Activated CD8-positive, alpha-beta T cell treated with anti-CD3 and anti-CD28 coated beads, Interleukin-2, amount 10 ng/mL, durations not matched to agents 7 days and 5 days (primary cell): ENCODE results near the gene RPRD1B. TPM values are rescaled to one million over a fixed set of nuclear protein-coding genes. Genes with fewer than 3 reads are reported as not detected.
A peak's percentile ranks its signal among the peaks of the same experiment; 100 is the strongest.

Source experiments
- ATAC-seq: fragments of 150-1000 bp; cut with Tn5 transposase; one replicate; pipeline ENCODE4 v1.10.0; 2021; ENCODE audit warnings: moderate library complexity
- CTCF ChIA-PET: fragments of 350-600 bp; sonication (Branson Sonifier 250); formaldehyde crosslinking; loops from one replicate; lab custom pipeline; 2021; ENCODE audit warnings: antibody characterized with exemption; lab: Charles Lee
- POLR2A ChIA-PET: fragments of 350-600 bp; sonication (Branson Sonifier 250); formaldehyde crosslinking; loops from one replicate; lab custom pipeline; 2021; ENCODE audit warnings: antibody characterized with exemption; lab: Charles Lee
- DNase-seq: peaks from one replicate; pipeline ENCODE4 v3.0.0-alpha.2; 2020
- H3K27ac Mint-ChIP-seq: one replicate; pipeline ENCODE4 v1.8.0; 2021; ENCODE audit warnings: mild to moderate bottlenecking, mixed read lengths
- H3K27me3 Mint-ChIP-seq: one replicate; pipeline ENCODE4 v1.8.0; 2021; ENCODE audit warnings: low read depth, mixed read lengths
- H3K36me3 Mint-ChIP-seq: one replicate; pipeline ENCODE4 v1.8.0; 2021; ENCODE audit warnings: low read depth, mixed read lengths
- H3K4me1 Mint-ChIP-seq: one replicate; pipeline ENCODE4 v1.8.0; 2021; ENCODE audit warnings: low read depth, mixed read lengths
- H3K4me3 Mint-ChIP-seq: one replicate; pipeline ENCODE4 v1.8.0; 2021; ENCODE audit warnings: mild to moderate bottlenecking, mixed read lengths
- H3K9me3 Mint-ChIP-seq: one replicate; pipeline ENCODE4 v1.8.0; 2022; ENCODE audit warnings: mixed read lengths; ENCODE audit not compliant: insufficient read depth
- total RNA-seq, 2 experiments: library from RNA; stranded (reverse); gene quantifications; one replicate each; pipeline ENCODE4 v1.2.3, GENCODE V29; 2021

Gene RPRD1B
- total RNA-seq, 2 experiments from 2014 or later: 32.4 to 34.3 TPM

GRCh38 chr20:38021087-38021772, 12.3 kb upstream of the RPRD1B start:
- DNase-seq (no peak), ATAC-seq (no peak)
- H3K4me1 Mint-ChIP-seq: no peaks in the 10 kb centered on the region
- ChIA-PET CTCF (interaction anchor here (1.4 kb wide), 1 partner anchor 200 kb away, joined by 5 read pairs; no protein-coding TSS in a partner anchor), POLR2A (no interaction called here)
- peaks cover 12% of the 10 kb centered on the region for H3K9me3 Mint-ChIP-seq
- H3K27me3 Mint-ChIP-seq: no peaks in the 10 kb centered on the region
- H3K27ac Mint-ChIP-seq: no peak overlapping the region
- H3K36me3 Mint-ChIP-seq: peaks cover 43% of the 10 kb centered on the region
- no peak overlapping the region for H3K4me3 Mint-ChIP-seq

- Mint-ChIP-seq H3K27me3 (no peaks in the 10 kb centered on the region), H3K4me1 (peaks cover 6% of the 10 kb centered on the region), H3K36me3 (peaks cover 31% of the 10 kb centered on the region), H3K9me3 (peaks cover under 1% of the 10 kb centered on the region), H3K4me3 (no peak overlapping the region), H3K27ac (no peak overlapping the region)
- peak; percentile 17 for DNase-seq
- CTCF ChIA-PET: no interaction called here
- POLR2A ChIA-PET: interaction anchor here (0.7 kb wide), 1 partner anchor 10 kb away, joined by 3 read pairs; the partner anchor contains the start of gene TTI1
- ATAC-seq: no peak
Measured at GRCh38 chr20:38023181-38024001, 10.2 kb upstream of the RPRD1B start.

GRCh38 chr20:38024496-38024895, 9.1 kb upstream of the RPRD1B start:
- Mint-ChIP-seq H3K4me3 (no peak overlapping the region), H3K27me3 (no peaks in the 10 kb centered on the region), H3K9me3 (no peaks in the 10 kb centered on the region), H3K36me3 (peaks cover 27% of the 10 kb centered on the region), H3K4me1 (peaks cover 17% of the 10 kb centered on the region), H3K27ac (no peak overlapping the region)
- ChIA-PET CTCF (no interaction called here), POLR2A (no interaction called here)
- DNase-seq: no peak
- no peak for ATAC-seq

- ChIA-PET POLR2A (interaction anchor here (0.6 kb wide), 1 partner anchor 1188 kb away, joined by 3 read pairs; no protein-coding TSS in a partner anchor), CTCF (no interaction called here)
- no peak overlapping the region for H3K27ac Mint-ChIP-seq
Measured at GRCh38 chr20:38029453-38029852, 4.1 kb upstream of the RPRD1B start.

GRCh38 chr20:38031957-38032356, 1.6 kb upstream of the RPRD1B start:
- H3K27ac Mint-ChIP-seq: peak overlapping the region; percentile 99
- no peaks in the 10 kb centered on the region for H3K27me3 Mint-ChIP-seq
- H3K4me1 Mint-ChIP-seq: peaks cover 61% of the 10 kb centered on the region
- no peak for ATAC-seq
- ChIA-PET POLR2A (interaction anchor here (1.0 kb wide), 1 partner anchor 10 kb away, joined by 4 read pairs; no protein-coding TSS in a partner anchor), CTCF (interaction anchor here (2.4 kb wide), 1 partner anchor 26 kb away, joined by 12 read pairs; no protein-coding TSS in a partner anchor)
- no peaks in the 10 kb centered on the region for H3K9me3 Mint-ChIP-seq
- no peak for DNase-seq
- H3K36me3 Mint-ChIP-seq: peaks cover 50% of the 10 kb centered on the region
- H3K4me3 Mint-ChIP-seq: peak overlapping the region; percentile 93

More at GRCh38 chr20:38029453-38029852, 4.1 kb upstream of the RPRD1B start:
- DNase-seq (no peak), ATAC-seq (no peak)
- Mint-ChIP-seq H3K27me3 (no peaks in the 10 kb centered on the region), H3K9me3 (no peaks in the 10 kb centered on the region), H3K36me3 (peaks cover 41% of the 10 kb centered on the region), H3K4me1 (peaks cover 43% of the 10 kb centered on the region), H3K4me3 (no peak overlapping the region)

GRCh38 chr20:38032585-38033329, 789 bp upstream of the RPRD1B start:
- Mint-ChIP-seq H3K27me3 (no peaks in the 10 kb centered on the region), H3K36me3 (peaks cover 55% of the 10 kb centered on the region), H3K27ac (peak overlapping the region; percentile 99), H3K9me3 (no peaks in the 10 kb centered on the region), H3K4me1 (peaks cover 69% of the 10 kb centered on the region), H3K4me3 (peak overlapping the region; percentile 93)
- DNase-seq (no peak), ATAC-seq (peak; percentile 68)
- ChIA-PET CTCF (interaction anchor here (0.6 to 2.4 kb wide), 5 partner anchors 25 to 43 kb away, joined by 3 to 12 read pairs (median 8); no protein-coding TSS in a partner anchor), POLR2A (interaction anchor here (0.7 to 1.8 kb wide), 13 partner anchors 9 to 402 kb away, joined by 3 to 10 read pairs (median 3); partner anchors contain the start of gene SNHG17)

- no peak for ATAC-seq
- POLR2A ChIA-PET: interaction anchor here (0.9 to 1.8 kb wide), 11 partner anchors 9 to 36 kb away, joined by 3 to 10 read pairs (median 4); no protein-coding TSS in a partner anchor
Measured at GRCh38 chr20:38034108-38034649, 633 bp downstream of the RPRD1B start.

GRCh38 chr20:38034961-38035360, 1.4 kb downstream of the RPRD1B start:
- peak overlapping the region; percentile 93 for H3K4me3 Mint-ChIP-seq
- H3K9me3 Mint-ChIP-seq: no peaks in the 10 kb centered on the region
- H3K4me1 Mint-ChIP-seq: peaks cover 56% of the 10 kb centered on the region
- H3K36me3 Mint-ChIP-seq: peaks cover 42% of the 10 kb centered on the region
- H3K27ac Mint-ChIP-seq: peak overlapping the region; percentile 99
- DNase-seq (no peak), ATAC-seq (no peak)
- POLR2A ChIA-PET: no interaction called here
- H3K27me3 Mint-ChIP-seq: no peaks in the 10 kb centered on the region
- CTCF ChIA-PET: interaction anchor here (1.5 kb wide), 1 partner anchor 9 kb away, joined by 3 read pairs; no protein-coding TSS in a partner anchor

More at GRCh38 chr20:38034108-38034649, 633 bp downstream of the RPRD1B start:
- no peaks in the 10 kb centered on the region for H3K27me3 Mint-ChIP-seq
- no peak for DNase-seq
- H3K4me1 Mint-ChIP-seq: peaks cover 59% of the 10 kb centered on the region
- H3K36me3 Mint-ChIP-seq: peaks cover 47% of the 10 kb centered on the region
- no peaks in the 10 kb centered on the region for H3K9me3 Mint-ChIP-seq
- H3K27ac Mint-ChIP-seq: peak overlapping the region; percentile 99
- H3K4me3 Mint-ChIP-seq: peak overlapping the region; percentile 93
- CTCF ChIA-PET: interaction anchor here (1.5 to 2.4 kb wide), 3 partner anchors 10 to 39 kb away, joined by 3 to 12 read pairs (median 9); no protein-coding TSS in a partner anchor

- peaks cover 51% of the 10 kb centered on the region for H3K4me1 Mint-ChIP-seq
- H3K4me3 Mint-ChIP-seq: no peak overlapping the region
- no peak for DNase-seq
- no peak for ATAC-seq
- H3K27me3 Mint-ChIP-seq: no peaks in the 10 kb centered on the region
- CTCF ChIA-PET: interaction anchor here (1.0 to 1.6 kb wide), 5 partner anchors 16 to 185 kb away, joined by 3 to 4 read pairs (median 3); no protein-coding TSS in a partner anchor
- H3K27ac Mint-ChIP-seq: no peak overlapping the region
- POLR2A ChIA-PET: no interaction called here
- H3K36me3 Mint-ChIP-seq: peaks cover 44% of the 10 kb centered on the region
- H3K9me3 Mint-ChIP-seq: no peaks in the 10 kb centered on the region
Measured at GRCh38 chr20:38036366-38036765, 2.8 kb downstream of the RPRD1B start.

- no peak overlapping the region for H3K27ac Mint-ChIP-seq
- H3K36me3 Mint-ChIP-seq: peaks cover 53% of the 10 kb centered on the region
- no peak overlapping the region for H3K4me3 Mint-ChIP-seq
- POLR2A ChIA-PET: no interaction called here
- no peaks in the 10 kb centered on the region for H3K9me3 Mint-ChIP-seq
- ATAC-seq (no peak), DNase-seq (no peak)
- CTCF ChIA-PET: interaction anchor here (2.0 kb wide), 1 partner anchor 17 kb away, joined by 7 read pairs; no protein-coding TSS in a partner anchor
- peaks cover 36% of the 10 kb centered on the region for H3K4me1 Mint-ChIP-seq
- no peaks in the 10 kb centered on the region for H3K27me3 Mint-ChIP-seq
Measured at GRCh38 chr20:38040276-38040675, 6.7 kb downstream of the RPRD1B start.
